ENCODE results near the gene TEC. TPM values are rescaled to one million over a fixed set of nuclear protein-coding genes. Genes with fewer than 3 reads are reported as not detected.

Gene TEC
- total RNA-seq, 5 donors from 2014 or later (not counting 1 experiment from before 2014, with no cell fraction given) = 1.7 to 5.4 (median 2.5) TPM

DNA sequence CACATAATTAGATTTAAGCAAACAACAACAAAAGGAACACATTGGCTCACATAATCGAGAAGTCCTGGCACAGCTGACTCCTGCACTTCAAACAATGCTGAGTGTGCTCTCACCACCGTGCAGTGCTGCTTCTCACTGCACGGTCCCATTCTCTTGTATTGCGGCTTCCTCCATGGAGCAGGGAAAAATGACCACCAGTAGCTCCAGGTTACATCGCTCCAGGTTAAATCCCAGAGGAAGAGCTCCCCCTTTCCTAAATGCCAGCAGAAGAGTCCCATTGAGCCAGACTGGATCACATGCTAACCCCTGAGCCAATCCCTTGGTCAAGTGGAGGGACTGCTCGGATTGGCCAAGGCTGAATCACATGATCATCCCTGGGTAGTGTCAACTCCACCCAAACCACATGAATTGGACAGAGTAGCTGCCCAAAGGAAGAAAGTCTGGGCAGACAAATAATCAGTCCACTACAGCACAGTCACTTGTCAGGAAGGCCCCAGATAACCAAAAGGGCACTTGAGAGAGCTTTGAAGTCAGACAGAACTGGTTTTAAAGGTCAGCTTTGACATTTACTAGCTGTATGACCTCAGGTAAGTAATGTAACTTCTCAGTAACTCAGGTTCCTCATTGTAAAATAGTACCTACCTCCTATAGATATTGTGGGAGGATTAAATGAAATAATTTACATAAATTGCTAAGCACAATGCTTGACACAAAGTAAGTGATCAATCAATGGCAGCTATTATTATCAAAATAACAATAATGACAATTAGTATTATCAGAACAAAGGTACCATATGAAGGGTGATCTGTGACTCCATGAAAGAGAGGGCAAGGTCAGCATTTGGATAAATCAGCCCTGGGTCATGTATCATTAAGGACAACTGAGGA is 14.3 kb downstream of the TEC start:
- Mint-ChIP-seq H3K27me3 (no peaks in the 10 kb centered on the region), H3K4me1 (peaks cover 0 to 3% (median 0%) of the 10 kb centered on the region in 3 donors), H3K27ac (no peak overlapping the region), H3K9me3 (no peaks in the 10 kb centered on the region), H3K4me3 (no peak overlapping the region), H3K36me3 (peaks cover 4% of the 10 kb centered on the region)
- DNase-seq (no peak), ATAC-seq (replicated peaks in 1 of 4) (no peak)
- 97% methylated on average over 4 of the region's 6 CpGs for WGBS (ENCODE audit: insufficient coverage)
- POLR2A ChIA-PET = no interaction called here
- H3K9me3 ChIP-seq = no peaks in the 10 kb centered on the region
- no peak overlapping the region for H3K4me3 ChIP-seq (ENCODE audit: control insufficient read depth in 1 of 2, extremely low read depth in 1 of 2, low read length in 1 of 2)
- H3K27me3 ChIP-seq (replicated peaks in 1 of 2; ENCODE audit: control insufficient read depth in 2 of 2, extremely low read depth in 1 of 2, insufficient read depth in 2 of 2, low read length in 1 of 2) = peaks cover 0 to 3% of the 10 kb centered on the region in 2 experiments
- CTCF ChIA-PET = no interaction called here
- no peaks in the 10 kb centered on the region for H3K36me3 ChIP-seq (ENCODE audit: control insufficient read depth in 2 of 2, extremely low read depth in 1 of 2, insufficient read depth in 1 of 2, low read length in 1 of 2)
- H3K4me1 ChIP-seq (ENCODE audit: control insufficient read depth in 1 of 2, extremely low read depth in 1 of 2, insufficient read depth in 2 of 2, low read length in 2 of 2) = no peaks in the 10 kb centered on the region
- H3K27ac ChIP-seq (ENCODE audit: low read length) = no peak overlapping the region

- peaks cover 0 to 3% (median 0%) of the 10 kb centered on the region in 3 donors for H3K4me1 Mint-ChIP-seq
These were observed 15.1 kb downstream of the TEC start for GRCh38 chr4:48254381-48255071.

GRCh38 chr4:48252313-48252712 is 17.3 kb downstream of the TEC start:
- POLR2A ChIA-PET = no interaction called here
- Histone ChIP-seq H3K27ac (ENCODE audit: low read length) (no peak overlapping the region), H3K9me3 (no peaks in the 10 kb centered on the region), H3K4me3 (ENCODE audit: control insufficient read depth in 1 of 2, extremely low read depth in 1 of 2, low read length in 1 of 2) (no peak overlapping the region), H3K4me1 (ENCODE audit: control insufficient read depth in 1 of 2, extremely low read depth in 1 of 2, insufficient read depth in 2 of 2, low read length in 2 of 2) (no peaks in the 10 kb centered on the region), H3K36me3 (ENCODE audit: control insufficient read depth in 2 of 2, extremely low read depth in 1 of 2, insufficient read depth in 1 of 2, low read length in 1 of 2) (no peaks in the 10 kb centered on the region), H3K27me3 (replicated peaks in 1 of 2; ENCODE audit: control insufficient read depth in 2 of 2, extremely low read depth in 1 of 2, insufficient read depth in 2 of 2, low read length in 1 of 2) (peaks cover 0 to 3% of the 10 kb centered on the region in 2 experiments)
- no peak overlapping the region for H3K27ac Mint-ChIP-seq
- ATAC-seq (replicated peaks in 1 of 4) (no peak), DNase-seq (no peak)
- H3K4me1 Mint-ChIP-seq = peaks cover 0 to 3% (median 0%) of the 10 kb centered on the region in 3 donors
- H3K9me3 Mint-ChIP-seq = no peaks in the 10 kb centered on the region
- H3K4me3 Mint-ChIP-seq = no peak overlapping the region
- H3K27me3 Mint-ChIP-seq = no peaks in the 10 kb centered on the region
- H3K36me3 Mint-ChIP-seq = peaks cover 4% of the 10 kb centered on the region
- CTCF ChIA-PET = no interaction called here

More at GRCh38 chr4:48254381-48255071, 15.1 kb downstream of the TEC start:
- H3K4me1 ChIP-seq (ENCODE audit: control insufficient read depth in 1 of 2, extremely low read depth in 1 of 2, insufficient read depth in 2 of 2, low read length in 2 of 2) = no peaks in the 10 kb centered on the region
- H3K27me3 Mint-ChIP-seq = no peaks in the 10 kb centered on the region
- 90% methylated on average over 4 of the region's 6 CpGs for whole genome bisulfite sequencing (ENCODE audit: insufficient coverage)
- DNase-seq (no peak), ATAC-seq (replicated peaks in 1 of 4) (no peak)
- no peak overlapping the region for H3K27ac Mint-ChIP-seq
- no peaks in the 10 kb centered on the region for H3K9me3 ChIP-seq
- H3K36me3 Mint-ChIP-seq = peaks cover 4% of the 10 kb centered on the region
- no peaks in the 10 kb centered on the region for H3K36me3 ChIP-seq (ENCODE audit: control insufficient read depth in 2 of 2, extremely low read depth in 1 of 2, insufficient read depth in 1 of 2, low read length in 1 of 2)
- H3K4me3 ChIP-seq (ENCODE audit: control insufficient read depth in 1 of 2, extremely low read depth in 1 of 2, low read length in 1 of 2) = no peak overlapping the region
- ChIA-PET POLR2A (no interaction called here), CTCF (no interaction called here)
- peaks cover 0 to 3% of the 10 kb centered on the region in 2 experiments for H3K27me3 ChIP-seq (replicated peaks in 1 of 2; ENCODE audit: control insufficient read depth in 2 of 2, extremely low read depth in 1 of 2, insufficient read depth in 2 of 2, low read length in 1 of 2)
- H3K4me3 Mint-ChIP-seq = no peak overlapping the region
- no peak overlapping the region for H3K27ac ChIP-seq (ENCODE audit: low read length)
- no peaks in the 10 kb centered on the region for H3K9me3 Mint-ChIP-seq

- Histone ChIP-seq H3K36me3 (ENCODE audit: control insufficient read depth in 2 of 2, extremely low read depth in 1 of 2, insufficient read depth in 1 of 2, low read length in 1 of 2) (no peaks in the 10 kb centered on the region), H3K4me3 (ENCODE audit: control insufficient read depth in 1 of 2, extremely low read depth in 1 of 2, low read length in 1 of 2) (no peak overlapping the region), H3K9me3 (no peaks in the 10 kb centered on the region), H3K27ac (ENCODE audit: low read length) (no peak overlapping the region), H3K27me3 (replicated peaks in 1 of 2; ENCODE audit: control insufficient read depth in 2 of 2, extremely low read depth in 1 of 2, insufficient read depth in 2 of 2, low read length in 1 of 2) (peaks cover 0 to 3% of the 10 kb centered on the region in 2 experiments), H3K4me1 (ENCODE audit: control insufficient read depth in 1 of 2, extremely low read depth in 1 of 2, insufficient read depth in 2 of 2, low read length in 2 of 2) (no peaks in the 10 kb centered on the region)
- no peak overlapping the region for H3K27ac Mint-ChIP-seq
- peaks cover 0 to 3% (median 0%) of the 10 kb centered on the region in 3 donors for H3K4me1 Mint-ChIP-seq
- peaks cover 4% of the 10 kb centered on the region for H3K36me3 Mint-ChIP-seq
- no peaks in the 10 kb centered on the region for H3K27me3 Mint-ChIP-seq
- WGBS (ENCODE audit: insufficient coverage) = 85% methylated on average over 2 of the region's 2 CpGs
- H3K4me3 Mint-ChIP-seq = no peak overlapping the region
- ChIA-PET POLR2A (no interaction called here), CTCF (no interaction called here)
- ATAC-seq (replicated peaks in 1 of 4) (no peak), DNase-seq (no peak)
- H3K9me3 Mint-ChIP-seq = no peaks in the 10 kb centered on the region
These were observed 18.7 kb downstream of the TEC start for GRCh38 chr4:48250980-48251379.

DNA sequence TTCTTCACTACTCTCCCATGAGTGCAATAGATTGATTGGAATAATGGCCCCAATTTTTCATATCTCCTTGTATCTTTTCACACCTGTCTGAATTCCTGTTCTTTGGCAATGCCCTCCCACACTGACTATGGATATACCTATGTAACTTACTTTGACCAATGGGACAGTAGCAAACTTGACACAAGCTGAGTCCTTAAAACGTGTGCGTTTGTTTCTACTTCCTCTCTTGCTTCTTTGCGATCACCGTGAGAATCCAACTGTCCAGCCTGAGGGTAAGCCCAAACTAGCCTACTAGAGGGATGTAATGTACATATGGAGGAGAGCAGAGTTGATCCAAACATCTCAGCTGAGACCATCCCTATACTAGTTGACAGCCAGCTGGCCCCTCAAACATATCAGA is 19.3 kb downstream of the TEC start:
- peaks cover 0 to 3% of the 10 kb centered on the region in 2 experiments for H3K27me3 ChIP-seq (replicated peaks in 1 of 2; ENCODE audit: control insufficient read depth in 2 of 2, extremely low read depth in 1 of 2, insufficient read depth in 2 of 2, low read length in 1 of 2)
- H3K27me3 Mint-ChIP-seq = no peaks in the 10 kb centered on the region
- H3K9me3 Mint-ChIP-seq = no peaks in the 10 kb centered on the region
- peaks cover 0 to 3% (median 0%) of the 10 kb centered on the region in 3 donors for H3K4me1 Mint-ChIP-seq
- H3K9me3 ChIP-seq = no peaks in the 10 kb centered on the region
- no peak overlapping the region for H3K4me3 Mint-ChIP-seq
- no peak overlapping the region for H3K4me3 ChIP-seq (ENCODE audit: control insufficient read depth in 1 of 2, extremely low read depth in 1 of 2, low read length in 1 of 2)
- no peak for ATAC-seq (replicated peaks in 1 of 4)
- H3K27ac ChIP-seq (ENCODE audit: low read length) = no peak overlapping the region
- no peak overlapping the region for H3K27ac Mint-ChIP-seq
- no peaks in the 10 kb centered on the region for H3K36me3 ChIP-seq (ENCODE audit: control insufficient read depth in 2 of 2, extremely low read depth in 1 of 2, insufficient read depth in 1 of 2, low read length in 1 of 2)
- DNase-seq = no peak
- H3K4me1 ChIP-seq (ENCODE audit: control insufficient read depth in 1 of 2, extremely low read depth in 1 of 2, insufficient read depth in 2 of 2, low read length in 2 of 2) = no peaks in the 10 kb centered on the region
- peaks cover 4% of the 10 kb centered on the region for H3K36me3 Mint-ChIP-seq
- POLR2A ChIA-PET = no interaction called here
- CTCF ChIA-PET = no interaction called here
- WGBS (ENCODE audit: insufficient coverage) = no CpG with 5 or more reads among the region's 4 CpGs

- peaks cover 0 to 3% (median 0%) of the 10 kb centered on the region in 3 donors for H3K4me1 Mint-ChIP-seq
- Histone ChIP-seq H3K4me3 (ENCODE audit: control insufficient read depth in 1 of 2, extremely low read depth in 1 of 2, low read length in 1 of 2) (no peak overlapping the region), H3K27me3 (replicated peaks in 1 of 2; ENCODE audit: control insufficient read depth in 2 of 2, extremely low read depth in 1 of 2, insufficient read depth in 2 of 2, low read length in 1 of 2) (no peaks in the 10 kb centered on the region), H3K4me1 (ENCODE audit: control insufficient read depth in 1 of 2, extremely low read depth in 1 of 2, insufficient read depth in 2 of 2, low read length in 2 of 2) (no peaks in the 10 kb centered on the region), H3K36me3 (ENCODE audit: control insufficient read depth in 2 of 2, extremely low read depth in 1 of 2, insufficient read depth in 1 of 2, low read length in 1 of 2) (no peaks in the 10 kb centered on the region), H3K9me3 (no peaks in the 10 kb centered on the region), H3K27ac (ENCODE audit: low read length) (no peak overlapping the region)
- H3K4me3 Mint-ChIP-seq = no peak overlapping the region
- WGBS (ENCODE audit: insufficient coverage) = no CpG with 5 or more reads among the region's 1 CpG
- H3K9me3 Mint-ChIP-seq = no peaks in the 10 kb centered on the region
- no peak overlapping the region for H3K27ac Mint-ChIP-seq
- ATAC-seq (replicated peaks in 1 of 4) (no peak), DNase-seq (no peak)
- POLR2A ChIA-PET = no interaction called here
- CTCF ChIA-PET = interaction anchor here (0.7 kb wide), 2 partner anchors 26 to 58 kb away, joined by 5 to 12 read pairs; no protein-coding TSS in a partner anchor
- H3K36me3 Mint-ChIP-seq = peaks cover 4% of the 10 kb centered on the region
- no peaks in the 10 kb centered on the region for H3K27me3 Mint-ChIP-seq
These were observed 20.3 kb downstream of the TEC start for GRCh38 chr4:48249378-48249777.

All from T-cell (primary cell).